ENCODE results near the gene RELN. TPM values are rescaled to one million over a fixed set of nuclear protein-coding genes. Genes with fewer than 3 reads are reported as not detected.

Gene RELN
- total and polyA plus RNA-seq, 9 of the 15 experiments (the other 6 are each of a cell fraction or from before 2014, with no cell fraction given), result 12.9 to 43.2 (median 18.1) TPM

GRCh38 chr7:103940382-103941268, 48.8 kb downstream of the RELN start:
- FAIRE-seq (no peak), DNase-seq (ENCODE audit: extremely low read depth in 1 of 4, low spot score in 3 of 4) (no peak), ATAC-seq (no peak)
- H3K9ac ChIP-seq (ENCODE audit: insufficient read depth in 1 of 2, low read depth in 2 of 2, low read length in 2 of 2), result no peak overlapping the region
- WGBS (ENCODE audit: insufficient coverage, low coverage, missing lambda C conversion rate), result 81% methylated on average over 6 of the region's 6 CpGs
- POLR2A ChIA-PET, result no interaction called here
- no peaks in the 10 kb centered on the region for H4K20me1 ChIP-seq (replicated peaks; ENCODE audit: control insufficient read depth, insufficient read depth, low read length)
- no peaks in the 10 kb centered on the region for H3K27me3 ChIP-seq (ENCODE audit: control insufficient read depth in 2 of 2, insufficient read depth in 2 of 2, low read length in 2 of 2)
- intact Hi-C loops (cut with micrococcal nuclease), result no loop called here
- H3K4me2 ChIP-seq (ENCODE audit: insufficient read depth, low read length), result no peak overlapping the region
- TF ChIP-seq NFIC (IDR thresholded peaks at IDR 0.05) (peak; percentile 38; the same call in 1 of the 2 replicates), ZNF507 (tag; conservative IDR thresholded peaks at IDR 0.05) (no peak), RERE (CRISPR knock-in tag; IDR thresholded peaks at IDR 0.05; ENCODE audit: borderline replicate concordance) (no peak)
- no peak overlapping the region for H3K4me3 ChIP-seq
- H3K27ac ChIP-seq (ENCODE audit: extremely low read depth, low read depth, low read length), result no peak overlapping the region
- no TSS peak for BruUV-seq (replicated peaks)
- in situ Hi-C loops (cut with MboI), result no loop called here
- no peaks in the 10 kb centered on the region for H3K79me2 ChIP-seq (ENCODE audit: control insufficient read depth, insufficient read depth, low read length)
- H3K36me3 ChIP-seq (ENCODE audit: control insufficient read depth, insufficient read depth, low read length), result no peaks in the 10 kb centered on the region; the same call in 2 of the 3 replicates
- no peaks in the 10 kb centered on the region for H3K9me3 ChIP-seq (replicated peaks; ENCODE audit: control insufficient read depth, insufficient read depth, low read depth, low read length)
- no peaks in the 10 kb centered on the region for H3K9me1 ChIP-seq (ENCODE audit: control insufficient read depth, insufficient read depth, low read length)
- H2AFZ ChIP-seq (ENCODE audit: low read depth, low read length), result no peak overlapping the region
- no peaks in the 10 kb centered on the region for H3K4me1 ChIP-seq (replicated peaks in 1 of 2; ENCODE audit: control insufficient read depth in 2 of 2, insufficient read depth in 2 of 2, low read length in 2 of 2)
- CTCF ChIA-PET (ENCODE audit: low intra/inter-chr PET ratio), result no interaction called here
